ENCODE data around the gene URM1.

GRCh38 chr9:128369024-128369706, 2.0 kb upstream of the URM1 start:
- TF ChIP-seq CTCF (IDR thresholded peaks at IDR 0.05; ENCODE audit: low read depth, low read length), result no peak
- no peak for TF ChIP-seq MYC (IDR thresholded peaks at IDR 0.05; ENCODE audit: low read depth, low read length)
- TF ChIP-seq POLR2A (IDR thresholded peaks at IDR 0.05; ENCODE audit: extremely low read depth, insufficient read length), result no peak
